ENCODE measurements around the gene NFIC.

DNA sequence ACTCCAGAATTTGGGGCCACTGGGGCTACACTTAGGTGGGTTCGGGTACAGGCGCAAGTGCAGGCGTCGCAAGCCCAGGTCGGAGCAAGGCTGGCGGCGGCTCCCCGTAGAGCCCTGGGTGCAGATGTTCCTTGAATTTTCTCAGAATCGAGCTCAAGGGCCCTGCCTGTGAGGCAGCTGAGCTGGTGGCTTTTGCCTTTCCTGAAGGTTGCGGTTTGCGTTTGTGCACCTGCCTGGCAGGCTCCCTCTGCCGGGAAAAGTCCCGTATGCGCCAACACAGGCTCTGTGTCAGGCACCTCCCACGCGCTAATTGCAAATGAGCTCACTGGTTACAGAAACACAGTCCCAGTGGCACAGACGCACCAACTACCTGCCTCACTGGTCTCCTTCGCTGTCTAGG, 128.2 kb downstream of the NFIC start:
- TF ChIP-seq, protein P1, sequence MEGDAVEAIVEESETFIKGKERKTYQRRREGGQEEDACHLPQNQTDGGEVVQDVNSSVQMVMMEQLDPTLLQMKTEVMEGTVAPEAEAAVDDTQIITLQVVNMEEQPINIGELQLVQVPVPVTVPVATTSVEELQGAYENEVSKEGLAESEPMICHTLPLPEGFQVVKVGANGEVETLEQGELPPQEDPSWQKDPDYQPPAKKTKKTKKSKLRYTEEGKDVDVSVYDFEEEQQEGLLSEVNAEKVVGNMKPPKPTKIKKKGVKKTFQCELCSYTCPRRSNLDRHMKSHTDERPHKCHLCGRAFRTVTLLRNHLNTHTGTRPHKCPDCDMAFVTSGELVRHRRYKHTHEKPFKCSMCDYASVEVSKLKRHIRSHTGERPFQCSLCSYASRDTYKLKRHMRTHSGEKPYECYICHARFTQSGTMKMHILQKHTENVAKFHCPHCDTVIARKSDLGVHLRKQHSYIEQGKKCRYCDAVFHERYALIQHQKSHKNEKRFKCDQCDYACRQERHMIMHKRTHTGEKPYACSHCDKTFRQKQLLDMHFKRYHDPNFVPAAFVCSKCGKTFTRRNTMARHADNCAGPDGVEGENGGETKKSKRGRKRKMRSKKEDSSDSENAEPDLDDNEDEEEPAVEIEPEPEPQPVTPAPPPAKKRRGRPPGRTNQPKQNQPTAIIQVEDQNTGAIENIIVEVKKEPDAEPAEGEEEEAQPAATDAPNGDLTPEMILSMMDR (IDR thresholded peaks at IDR 0.05): no peak
- TF ChIP-seq POLR2A (IDR thresholded peaks at IDR 0.05; ENCODE audit: low read depth) (no peak), EP300 (IDR thresholded peaks at IDR 0.05) (no peak)
